ENCODE data around the gene FMNL1. TPM values are rescaled to one million over a fixed set of nuclear protein-coding genes. Genes with fewer than 3 reads are reported as not detected.

FMNL1 gene
- total and polyA plus RNA-seq, 4 donors, result 1.5 to 7.4 (median 4.8) TPM

DNA sequence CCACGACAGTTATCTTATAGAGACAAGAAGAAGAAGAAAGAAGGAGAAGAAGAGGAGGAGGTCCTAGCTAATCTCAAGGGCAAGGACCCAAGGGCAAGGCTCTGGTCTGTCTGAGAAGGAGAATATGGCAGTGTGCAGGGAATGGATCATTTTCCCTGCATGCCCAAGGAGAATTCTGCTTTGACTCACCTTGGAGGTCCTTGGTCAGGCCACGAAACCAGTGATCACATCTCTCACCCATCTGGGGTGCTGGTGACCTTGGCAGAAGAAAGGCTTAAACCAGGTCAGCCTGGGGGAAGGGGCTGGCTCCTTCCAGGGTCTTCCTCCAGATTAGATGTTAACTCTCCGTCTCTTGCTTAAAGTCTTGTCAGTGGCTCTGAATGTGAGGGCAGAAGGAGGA is 1.6 kb upstream of the FMNL1 start:
- 88% methylated on average over 3 of the region's 3 CpGs for WGBS
- no peaks in the 10 kb centered on the region for H3K36me3 ChIP-seq (ENCODE audit: control insufficient read depth in 4 of 4, insufficient read depth in 3 of 4, low read depth in 1 of 4, low read length in 3 of 4)
- DNase-seq (ENCODE audit: low spot score), result no peak
- H3K4me3 ChIP-seq (ENCODE audit: low read depth in 1 of 3, low read length in 3 of 3), result no peak overlapping the region
- H3K9me3 ChIP-seq (ENCODE audit: control insufficient read depth in 4 of 4, low read length in 3 of 4), result no peaks in the 10 kb centered on the region
- TF ChIP-seq HNF4A (conservative IDR thresholded peaks at IDR 0.05), result no peak
- TF ChIP-seq HNF4G (IDR thresholded peaks at IDR 0.05), result no peak
- TF ChIP-seq, protein P1, sequence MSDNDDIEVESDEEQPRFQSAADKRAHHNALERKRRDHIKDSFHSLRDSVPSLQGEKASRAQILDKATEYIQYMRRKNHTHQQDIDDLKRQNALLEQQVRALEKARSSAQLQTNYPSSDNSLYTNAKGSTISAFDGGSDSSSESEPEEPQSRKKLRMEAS (IDR thresholded peaks at IDR 0.05), result no peak
- no peak for TF ChIP-seq GABPA (IDR thresholded peaks at IDR 0.05 in 1 of 2, conservative IDR thresholded peaks at IDR 0.05 in 1 of 2)
- TF ChIP-seq RAD21 (IDR thresholded peaks at IDR 0.05), result no peak
- TF ChIP-seq, protein P2, sequence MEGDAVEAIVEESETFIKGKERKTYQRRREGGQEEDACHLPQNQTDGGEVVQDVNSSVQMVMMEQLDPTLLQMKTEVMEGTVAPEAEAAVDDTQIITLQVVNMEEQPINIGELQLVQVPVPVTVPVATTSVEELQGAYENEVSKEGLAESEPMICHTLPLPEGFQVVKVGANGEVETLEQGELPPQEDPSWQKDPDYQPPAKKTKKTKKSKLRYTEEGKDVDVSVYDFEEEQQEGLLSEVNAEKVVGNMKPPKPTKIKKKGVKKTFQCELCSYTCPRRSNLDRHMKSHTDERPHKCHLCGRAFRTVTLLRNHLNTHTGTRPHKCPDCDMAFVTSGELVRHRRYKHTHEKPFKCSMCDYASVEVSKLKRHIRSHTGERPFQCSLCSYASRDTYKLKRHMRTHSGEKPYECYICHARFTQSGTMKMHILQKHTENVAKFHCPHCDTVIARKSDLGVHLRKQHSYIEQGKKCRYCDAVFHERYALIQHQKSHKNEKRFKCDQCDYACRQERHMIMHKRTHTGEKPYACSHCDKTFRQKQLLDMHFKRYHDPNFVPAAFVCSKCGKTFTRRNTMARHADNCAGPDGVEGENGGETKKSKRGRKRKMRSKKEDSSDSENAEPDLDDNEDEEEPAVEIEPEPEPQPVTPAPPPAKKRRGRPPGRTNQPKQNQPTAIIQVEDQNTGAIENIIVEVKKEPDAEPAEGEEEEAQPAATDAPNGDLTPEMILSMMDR (IDR thresholded peaks at IDR 0.05; ENCODE audit: low read depth, low read length, missing input control), result no peak
- H3K27me3 ChIP-seq (ENCODE audit: control insufficient read depth in 4 of 4, insufficient read depth in 4 of 4, low read length in 3 of 4), result no peaks in the 10 kb centered on the region
- no peak overlapping the region for H3K9ac ChIP-seq (ENCODE audit: low read depth in 1 of 2, low read length in 2 of 2)
- H3K4me1 ChIP-seq (ENCODE audit: control insufficient read depth in 4 of 4, insufficient read depth in 4 of 4, low read length in 3 of 4), result peaks cover 0 to 9% (median 5%) of the 10 kb centered on the region in 4 donors
- H3K27ac ChIP-seq (ENCODE audit: low read depth in 1 of 2, low read length in 2 of 2), result no peak overlapping the region

DNA sequence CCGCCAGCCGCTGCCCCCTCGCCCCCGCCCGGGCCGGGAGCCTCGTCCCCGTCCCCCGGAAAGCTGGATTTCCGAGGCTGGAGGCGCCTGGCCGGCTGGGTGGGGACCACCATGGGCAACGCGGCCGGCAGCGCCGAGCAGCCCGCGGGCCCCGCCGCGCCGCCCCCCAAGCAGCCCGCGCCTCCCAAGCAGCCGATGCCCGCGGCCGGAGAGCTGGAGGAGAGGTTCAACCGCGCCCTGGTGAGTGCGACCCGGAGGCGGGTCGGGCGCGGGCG is 266 bp downstream of the FMNL1 start:
- H3K36me3 ChIP-seq (ENCODE audit: control insufficient read depth in 4 of 4, insufficient read depth in 3 of 4, low read depth in 1 of 4, low read length in 3 of 4), result no peaks in the 10 kb centered on the region
- no peak for DNase-seq (ENCODE audit: low spot score)
- WGBS, result 3% methylated on average over 38 of the region's 38 CpGs
- H3K4me3 ChIP-seq (ENCODE audit: low read depth in 1 of 3, low read length in 3 of 3), result peak overlapping the region in 1 of 3 donors; percentile 55
- H3K9ac ChIP-seq (ENCODE audit: low read depth in 1 of 2, low read length in 2 of 2), result no peak overlapping the region
- H3K27me3 ChIP-seq (ENCODE audit: control insufficient read depth in 4 of 4, insufficient read depth in 4 of 4, low read length in 3 of 4), result no peaks in the 10 kb centered on the region
- H3K9me3 ChIP-seq (ENCODE audit: control insufficient read depth in 4 of 4, low read length in 3 of 4), result no peaks in the 10 kb centered on the region
- peaks cover 0 to 9% (median 5%) of the 10 kb centered on the region in 4 donors for H3K4me1 ChIP-seq (ENCODE audit: control insufficient read depth in 4 of 4, insufficient read depth in 4 of 4, low read length in 3 of 4)
- no peak for TF ChIP-seq RAD21 (IDR thresholded peaks at IDR 0.05)
- peak overlapping the region; percentile 63 to 64 for H3K27ac ChIP-seq (ENCODE audit: low read depth in 1 of 2, low read length in 2 of 2)

DNA sequence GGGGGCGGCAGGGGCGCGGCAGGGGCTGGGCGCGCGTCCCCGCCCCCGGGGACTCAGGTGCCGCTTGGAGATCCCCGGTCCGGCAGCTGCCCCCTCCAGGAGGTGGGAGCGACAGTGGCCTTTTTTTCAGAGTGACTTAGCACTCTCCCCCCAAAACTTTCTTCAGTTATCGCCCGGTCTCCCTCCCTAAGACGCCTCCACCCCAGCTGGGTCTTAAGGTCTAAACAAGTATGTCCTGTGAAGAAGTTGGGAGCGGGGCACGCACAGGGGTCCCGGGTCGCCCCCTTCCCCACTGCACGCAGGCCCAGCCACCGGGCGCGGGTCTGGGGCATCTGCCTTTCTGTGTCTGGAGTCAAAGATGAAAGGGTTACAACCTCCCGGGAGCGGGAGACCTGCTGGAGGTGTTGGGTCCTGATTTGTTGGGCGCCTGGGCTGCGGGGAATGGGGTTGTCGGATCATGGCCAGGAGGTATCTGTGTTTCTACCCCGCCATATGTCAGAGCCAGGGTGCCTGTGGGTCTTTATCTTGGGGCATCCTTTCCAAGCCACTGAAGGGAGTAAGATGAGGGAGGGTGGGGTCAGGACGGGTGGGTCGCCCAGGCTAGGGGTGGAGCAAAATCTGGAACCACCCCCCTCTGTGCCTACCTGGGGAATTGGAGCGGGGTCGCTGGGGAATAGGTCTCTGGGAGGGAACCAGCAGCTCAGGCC is 757 bp downstream of the FMNL1 start:
- no peaks in the 10 kb centered on the region for H3K9me3 ChIP-seq (ENCODE audit: control insufficient read depth in 4 of 4, low read length in 3 of 4)
- peak overlapping the region; percentile 24 to 44 for H3K9ac ChIP-seq (ENCODE audit: low read depth in 1 of 2, low read length in 2 of 2)
- no peaks in the 10 kb centered on the region for H3K36me3 ChIP-seq (ENCODE audit: control insufficient read depth in 4 of 4, insufficient read depth in 3 of 4, low read depth in 1 of 4, low read length in 3 of 4)
- peaks cover 0 to 9% (median 5%) of the 10 kb centered on the region in 4 donors for H3K4me1 ChIP-seq (ENCODE audit: control insufficient read depth in 4 of 4, insufficient read depth in 4 of 4, low read length in 3 of 4)
- 25% methylated on average over 33 of the region's 33 CpGs for WGBS
- peak; percentile 31 for DNase-seq (ENCODE audit: low spot score)
- peak overlapping the region in 2 of 3 donors; percentile 4 to 55 for H3K4me3 ChIP-seq (ENCODE audit: low read depth in 1 of 3, low read length in 3 of 3)
- H3K27me3 ChIP-seq (ENCODE audit: control insufficient read depth in 4 of 4, insufficient read depth in 4 of 4, low read length in 3 of 4), result no peaks in the 10 kb centered on the region
- peak overlapping the region; percentile 64 to 71 for H3K27ac ChIP-seq (ENCODE audit: low read depth in 1 of 2, low read length in 2 of 2)
- TF ChIP-seq HNF4G (IDR thresholded peaks at IDR 0.05) (no peak), RXRA (IDR thresholded peaks at IDR 0.05) (no peak), JUND (IDR thresholded peaks at IDR 0.05) (no peak), NR2F2 (IDR thresholded peaks at IDR 0.05) (no peak), GABPA (IDR thresholded peaks at IDR 0.05 in 1 of 2, conservative IDR thresholded peaks at IDR 0.05 in 1 of 2) (no peak), SP1 (IDR thresholded peaks at IDR 0.05) (no peak), HNF4A (conservative IDR thresholded peaks at IDR 0.05) (no peak), YY1 (IDR thresholded peaks at IDR 0.05) (no peak)
- TF ChIP-seq, protein P3, sequence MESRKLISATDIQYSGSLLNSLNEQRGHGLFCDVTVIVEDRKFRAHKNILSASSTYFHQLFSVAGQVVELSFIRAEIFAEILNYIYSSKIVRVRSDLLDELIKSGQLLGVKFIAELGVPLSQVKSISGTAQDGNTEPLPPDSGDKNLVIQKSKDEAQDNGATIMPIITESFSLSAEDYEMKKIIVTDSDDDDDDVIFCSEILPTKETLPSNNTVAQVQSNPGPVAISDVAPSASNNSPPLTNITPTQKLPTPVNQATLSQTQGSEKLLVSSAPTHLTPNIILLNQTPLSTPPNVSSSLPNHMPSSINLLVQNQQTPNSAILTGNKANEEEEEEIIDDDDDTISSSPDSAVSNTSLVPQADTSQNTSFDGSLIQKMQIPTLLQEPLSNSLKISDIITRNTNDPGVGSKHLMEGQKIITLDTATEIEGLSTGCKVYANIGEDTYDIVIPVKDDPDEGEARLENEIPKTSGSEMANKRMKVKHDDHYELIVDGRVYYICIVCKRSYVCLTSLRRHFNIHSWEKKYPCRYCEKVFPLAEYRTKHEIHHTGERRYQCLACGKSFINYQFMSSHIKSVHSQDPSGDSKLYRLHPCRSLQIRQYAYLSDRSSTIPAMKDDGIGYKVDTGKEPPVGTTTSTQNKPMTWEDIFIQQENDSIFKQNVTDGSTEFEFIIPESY (IDR thresholded peaks at IDR 0.05), result no peak
- TF ChIP-seq, protein P4, sequence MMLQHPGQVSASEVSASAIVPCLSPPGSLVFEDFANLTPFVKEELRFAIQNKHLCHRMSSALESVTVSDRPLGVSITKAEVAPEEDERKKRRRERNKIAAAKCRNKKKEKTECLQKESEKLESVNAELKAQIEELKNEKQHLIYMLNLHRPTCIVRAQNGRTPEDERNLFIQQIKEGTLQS (IDR thresholded peaks at IDR 0.05), result no peak
- TF ChIP-seq, protein P5, sequence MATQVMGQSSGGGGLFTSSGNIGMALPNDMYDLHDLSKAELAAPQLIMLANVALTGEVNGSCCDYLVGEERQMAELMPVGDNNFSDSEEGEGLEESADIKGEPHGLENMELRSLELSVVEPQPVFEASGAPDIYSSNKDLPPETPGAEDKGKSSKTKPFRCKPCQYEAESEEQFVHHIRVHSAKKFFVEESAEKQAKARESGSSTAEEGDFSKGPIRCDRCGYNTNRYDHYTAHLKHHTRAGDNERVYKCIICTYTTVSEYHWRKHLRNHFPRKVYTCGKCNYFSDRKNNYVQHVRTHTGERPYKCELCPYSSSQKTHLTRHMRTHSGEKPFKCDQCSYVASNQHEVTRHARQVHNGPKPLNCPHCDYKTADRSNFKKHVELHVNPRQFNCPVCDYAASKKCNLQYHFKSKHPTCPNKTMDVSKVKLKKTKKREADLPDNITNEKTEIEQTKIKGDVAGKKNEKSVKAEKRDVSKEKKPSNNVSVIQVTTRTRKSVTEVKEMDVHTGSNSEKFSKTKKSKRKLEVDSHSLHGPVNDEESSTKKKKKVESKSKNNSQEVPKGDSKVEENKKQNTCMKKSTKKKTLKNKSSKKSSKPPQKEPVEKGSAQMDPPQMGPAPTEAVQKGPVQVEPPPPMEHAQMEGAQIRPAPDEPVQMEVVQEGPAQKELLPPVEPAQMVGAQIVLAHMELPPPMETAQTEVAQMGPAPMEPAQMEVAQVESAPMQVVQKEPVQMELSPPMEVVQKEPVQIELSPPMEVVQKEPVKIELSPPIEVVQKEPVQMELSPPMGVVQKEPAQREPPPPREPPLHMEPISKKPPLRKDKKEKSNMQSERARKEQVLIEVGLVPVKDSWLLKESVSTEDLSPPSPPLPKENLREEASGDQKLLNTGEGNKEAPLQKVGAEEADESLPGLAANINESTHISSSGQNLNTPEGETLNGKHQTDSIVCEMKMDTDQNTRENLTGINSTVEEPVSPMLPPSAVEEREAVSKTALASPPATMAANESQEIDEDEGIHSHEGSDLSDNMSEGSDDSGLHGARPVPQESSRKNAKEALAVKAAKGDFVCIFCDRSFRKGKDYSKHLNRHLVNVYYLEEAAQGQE (IDR thresholded peaks at IDR 0.05), result no peak
- TF ChIP-seq, protein P2 (IDR thresholded peaks at IDR 0.05; ENCODE audit: low read depth, low read length, missing input control), result no peak
- TF ChIP-seq, protein P1 (IDR thresholded peaks at IDR 0.05), result no peak

All from liver (tissue), 9 donors.